RWPE2 (cell line): Measurements from ENCODE around the gene NEO1.
"Not testable (repeated sequence)": the region's sequence is repeated elsewhere in the genome, so short reads cannot be mapped to it uniquely, and the experiment has no call there.

Experiments used
- ATAC-seq: fragments of 200-7000 bp; cut with Tn5 transposase; 3 replicates; pipeline ENCODE4 v1.9.1; 2021; ENCODE audit warnings: low read depth
- DNase-seq: peaks from one replicate; pipeline ENCODE4 v3.0.0-alpha.2; 2020; ENCODE audit warnings: low spot score
- H3K27ac ChIP-seq: fragments of 450-650 bp; 2 replicates; pipeline ENCODE4 v1.5.1; 2017; ENCODE audit warnings: mild to moderate bottlenecking; ENCODE audit not compliant: poor library complexity, severe bottlenecking
- H3K27me3 ChIP-seq: fragments of 250-450 bp; sonication (Bioruptor Pico); 2 replicates; pipeline ENCODE4 v1.5.1; 2021; ENCODE audit warnings: mild to moderate bottlenecking, moderate library complexity; ENCODE audit not compliant: insufficient read depth, poor library complexity, severe bottlenecking
- H3K36me3 ChIP-seq: fragments of 250-450 bp; sonication (Bioruptor Pico); 2 replicates; pipeline ENCODE4 v1.5.1; 2020; ENCODE audit warnings: low read depth, mild to moderate bottlenecking, moderate library complexity
- H3K4me1 ChIP-seq: fragments of 250-450 bp; sonication (Bioruptor Pico); 2 replicates; pipeline ENCODE4 v1.5.1; 2021; ENCODE audit warnings: mild to moderate bottlenecking, moderate library complexity; ENCODE audit not compliant: insufficient read depth, poor library complexity, severe bottlenecking
- H3K4me3 ChIP-seq: fragments of 250-450 bp; sonication (Bioruptor Pico); 2 replicates; pipeline ENCODE4 v1.5.1; 2021; ENCODE audit warnings: mild to moderate bottlenecking, moderate library complexity; ENCODE audit not compliant: severe bottlenecking
- H3K9me3 ChIP-seq: fragments of 250-450 bp; sonication (Bioruptor Pico); 2 replicates; pipeline ENCODE4 v1.5.1; 2021; ENCODE audit warnings: mild to moderate bottlenecking, moderate library complexity; ENCODE audit not compliant: severe bottlenecking
- TF ChIP-seq, protein P1 (sequence below): fragments of 450-650 bp; IDR thresholded peaks from one replicate; pipeline ENCODE4 v1.5.1; 2017; ENCODE audit warnings: mild to moderate bottlenecking, moderate library complexity; ENCODE audit not compliant: poor library complexity, severe bottlenecking

Gene NEO1

GRCh38 chr15:73161546-73161945, 109.3 kb downstream of the NEO1 start:
- Histone ChIP-seq H3K4me1 (no peaks in the 10 kb centered on the region), H3K4me3 (no peak overlapping the region), H3K9me3 (no peaks in the 10 kb centered on the region), H3K27ac (no peak overlapping the region), H3K27me3 (no peaks in the 10 kb centered on the region), H3K36me3 (no peaks in the 10 kb centered on the region)
- ATAC-seq: no peak
- TF ChIP-seq, protein P1, sequence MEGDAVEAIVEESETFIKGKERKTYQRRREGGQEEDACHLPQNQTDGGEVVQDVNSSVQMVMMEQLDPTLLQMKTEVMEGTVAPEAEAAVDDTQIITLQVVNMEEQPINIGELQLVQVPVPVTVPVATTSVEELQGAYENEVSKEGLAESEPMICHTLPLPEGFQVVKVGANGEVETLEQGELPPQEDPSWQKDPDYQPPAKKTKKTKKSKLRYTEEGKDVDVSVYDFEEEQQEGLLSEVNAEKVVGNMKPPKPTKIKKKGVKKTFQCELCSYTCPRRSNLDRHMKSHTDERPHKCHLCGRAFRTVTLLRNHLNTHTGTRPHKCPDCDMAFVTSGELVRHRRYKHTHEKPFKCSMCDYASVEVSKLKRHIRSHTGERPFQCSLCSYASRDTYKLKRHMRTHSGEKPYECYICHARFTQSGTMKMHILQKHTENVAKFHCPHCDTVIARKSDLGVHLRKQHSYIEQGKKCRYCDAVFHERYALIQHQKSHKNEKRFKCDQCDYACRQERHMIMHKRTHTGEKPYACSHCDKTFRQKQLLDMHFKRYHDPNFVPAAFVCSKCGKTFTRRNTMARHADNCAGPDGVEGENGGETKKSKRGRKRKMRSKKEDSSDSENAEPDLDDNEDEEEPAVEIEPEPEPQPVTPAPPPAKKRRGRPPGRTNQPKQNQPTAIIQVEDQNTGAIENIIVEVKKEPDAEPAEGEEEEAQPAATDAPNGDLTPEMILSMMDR: no peak
- no peak for DNase-seq

DNA sequence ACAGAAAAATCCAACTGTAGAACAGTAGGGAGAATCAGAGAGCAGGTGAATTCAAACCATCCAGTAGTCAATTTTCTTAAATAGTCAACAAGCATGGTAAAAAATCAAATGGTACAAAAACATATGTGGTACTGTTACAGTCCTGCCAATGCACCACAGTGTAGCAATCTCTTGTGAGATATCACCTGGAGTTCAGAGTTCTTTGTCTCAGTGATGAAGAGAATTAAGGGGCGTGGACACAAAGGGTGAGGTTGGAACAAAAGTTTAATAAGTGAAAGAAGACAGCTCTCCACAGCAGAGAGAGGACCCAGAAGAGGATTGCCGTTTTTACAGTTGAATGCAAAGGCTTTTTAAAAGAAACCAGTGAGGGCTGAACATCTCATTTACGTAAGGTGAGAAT, 113.2 kb downstream of the NEO1 start:
- no peaks in the 10 kb centered on the region for H3K4me1 ChIP-seq
- TF ChIP-seq, protein P1: no peak
- no peaks in the 10 kb centered on the region for H3K9me3 ChIP-seq
- no peak overlapping the region for H3K4me3 ChIP-seq
- DNase-seq (no peak), ATAC-seq (no peak)
- no peak overlapping the region for H3K27ac ChIP-seq
- H3K36me3 ChIP-seq: no peaks in the 10 kb centered on the region
- H3K27me3 ChIP-seq: no peaks in the 10 kb centered on the region

DNA sequence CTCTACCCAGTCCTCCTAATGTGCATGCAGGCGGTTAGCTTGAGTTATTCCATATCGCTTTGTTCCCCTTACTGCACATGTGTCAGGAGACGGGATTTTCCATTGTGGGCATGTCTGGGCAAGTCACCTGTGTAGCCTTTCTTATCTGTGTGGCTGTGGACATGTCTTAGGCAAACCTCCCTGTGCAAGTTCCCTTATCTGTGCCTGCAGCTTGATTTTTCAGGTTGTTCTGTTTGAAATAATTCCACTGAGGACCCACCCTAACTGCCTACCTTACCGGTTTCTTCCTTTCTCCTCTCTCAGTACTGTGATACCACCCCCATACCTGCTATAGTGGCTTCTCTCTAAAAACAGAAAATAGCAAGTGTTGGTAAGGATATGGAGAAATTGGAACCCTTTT, 113.6 kb downstream of the NEO1 start:
- H3K4me3 ChIP-seq: no peak overlapping the region
- H3K9me3 ChIP-seq: no peaks in the 10 kb centered on the region
- DNase-seq (no peak), ATAC-seq (no peak)
- TF ChIP-seq, protein P1: no peak
- H3K27ac ChIP-seq: no peak overlapping the region
- H3K4me1 ChIP-seq: no peaks in the 10 kb centered on the region
- H3K36me3 ChIP-seq: no peaks in the 10 kb centered on the region
- no peaks in the 10 kb centered on the region for H3K27me3 ChIP-seq

DNA sequence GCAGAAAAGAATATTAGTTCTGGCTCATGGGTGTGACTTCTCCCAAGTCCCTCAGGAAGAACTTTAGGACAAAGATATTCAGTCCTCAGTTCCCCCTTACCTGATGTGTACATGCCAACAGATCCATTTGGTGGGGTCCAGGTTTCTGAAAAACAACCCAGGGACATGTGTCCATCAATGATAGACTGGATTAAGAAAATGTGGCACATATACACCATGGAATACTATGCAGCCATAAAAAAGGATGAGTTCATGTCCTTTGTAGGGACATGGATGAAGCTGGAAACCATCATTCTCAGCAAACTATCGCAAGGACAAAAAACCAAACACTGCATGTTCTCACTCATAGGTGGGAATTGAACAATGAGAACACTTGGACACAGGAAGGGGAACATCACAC, 114.4 kb downstream of the NEO1 start:
- not testable (repeated sequence) for H3K9me3 ChIP-seq, H3K4me3 ChIP-seq, H3K4me1 ChIP-seq, ATAC-seq, H3K27me3 ChIP-seq, H3K36me3 ChIP-seq, DNase-seq, H3K27ac ChIP-seq

GRCh38 chr15:73168487-73168886, 116.2 kb downstream of the NEO1 start:
- H3K36me3 ChIP-seq: no peaks in the 10 kb centered on the region

More at GRCh38 chr15:73168487-73168886, 116.2 kb downstream of the NEO1 start:
- Histone ChIP-seq H3K4me1 (no peaks in the 10 kb centered on the region), H3K27ac (no peak overlapping the region), H3K27me3 (no peaks in the 10 kb centered on the region), H3K9me3 (no peaks in the 10 kb centered on the region), H3K4me3 (no peak overlapping the region)
- DNase-seq (no peak), ATAC-seq (no peak)
- TF ChIP-seq, protein P1: no peak
